ENCODE data around the gene SOST. TPM values are rescaled to one million over a fixed set of nuclear protein-coding genes. Genes with fewer than 3 reads are reported as not detected.

SOST gene
- total and polyA plus RNA-seq, 2 donors (not counting 3 experiments of a cell fraction or from before 2014, with no cell fraction given): not detected

- Histone ChIP-seq H3K27me3 (ENCODE audit: control insufficient read depth in 2 of 2, insufficient read depth in 2 of 2, low read length in 2 of 2) (peaks cover 0 to 3% of the 10 kb centered on the region in 2 experiments), H3K9ac (replicated peaks; ENCODE audit: extremely low read depth, insufficient read depth, low read length) (no peak overlapping the region), H3K4me2 (ENCODE audit: insufficient read depth, low read length) (peak overlapping the region; percentile 51), H3K4me1 (ENCODE audit: control insufficient read depth, extremely low read depth, insufficient read depth, low read length) (peaks cover 22% of the 10 kb centered on the region), H3K36me3 (ENCODE audit: control insufficient read depth in 2 of 2, extremely low read depth in 1 of 2, insufficient read depth in 2 of 2, low read length in 2 of 2) (no peaks in the 10 kb centered on the region), H3K9me3 (replicated peaks; ENCODE audit: control insufficient read depth, insufficient read depth, low read length) (no peaks in the 10 kb centered on the region), H3K9me1 (replicated peaks; ENCODE audit: control insufficient read depth, extremely low read depth, insufficient read depth, low read length) (no peaks in the 10 kb centered on the region), H2AFZ (ENCODE audit: low read depth, low read length) (no peak overlapping the region), H3K27ac (ENCODE audit: insufficient read depth, low read depth, low read length) (no peak overlapping the region), H3K79me2 (ENCODE audit: control insufficient read depth, insufficient read depth, low read length) (no peaks in the 10 kb centered on the region), H3K4me3 (replicated peaks in 1 of 3; ENCODE audit: insufficient read depth in 1 of 3, low read depth in 1 of 3, low read length in 3 of 3) (no peak overlapping the region), H4K20me1 (replicated peaks; ENCODE audit: control insufficient read depth, extremely low read depth, insufficient read depth, low read length) (no peaks in the 10 kb centered on the region)
- dilution Hi-C loops (cut with MboI; ENCODE audit: extremely low pct_ligation_motif_present, low sequenced_read_pairs): no loop called here
- no TSS peak for BruUV-seq (replicated peaks)
- ChIA-PET CTCF (no interaction called here), POLR2A (no interaction called here)
- no peak for FAIRE-seq
- no peak for DNase-seq (ENCODE audit: low read depth, low spot score)
- intact Hi-C loops (cut with micrococcal nuclease): no loop called here
- TF ChIP-seq FOS (IDR thresholded peaks at IDR 0.05; ENCODE audit: borderline replicate concordance, insufficient read depth, low read length) (peak; percentile 62), EZH2 (IDR thresholded peaks at IDR 0.05; ENCODE audit: borderline replicate concordance, low read depth, low read length, severe bottlenecking) (no peak), POLR2AphosphoS5 (IDR thresholded peaks at IDR 0.05; ENCODE audit: insufficient read depth, low read depth, low read length) (peak; percentile 38)
These were observed 25.5 kb upstream of the SOST start for GRCh38 chr17:43784068-43784467.

- H3K4me1 ChIP-seq (ENCODE audit: control insufficient read depth, extremely low read depth, insufficient read depth, low read length): peaks cover 22% of the 10 kb centered on the region
- CTCF ChIA-PET: interaction anchor here (0.9 to 1.4 kb wide), 3 partner anchors 16 to 63 kb away, joined by 3 to 6 read pairs (median 3); partner anchors contain the start of gene CD300LG
- H3K36me3 ChIP-seq (ENCODE audit: control insufficient read depth in 2 of 2, extremely low read depth in 1 of 2, insufficient read depth in 2 of 2, low read length in 2 of 2): no peaks in the 10 kb centered on the region
- no peak overlapping the region for H2AFZ ChIP-seq (ENCODE audit: low read depth, low read length)
- POLR2A ChIA-PET: no interaction called here
- H3K27me3 ChIP-seq (ENCODE audit: control insufficient read depth in 2 of 2, insufficient read depth in 2 of 2, low read length in 2 of 2): peaks cover 0 to 3% of the 10 kb centered on the region in 2 experiments
- no peaks in the 10 kb centered on the region for H3K9me1 ChIP-seq (replicated peaks; ENCODE audit: control insufficient read depth, extremely low read depth, insufficient read depth, low read length)
- dilution Hi-C loops (cut with MboI; ENCODE audit: extremely low pct_ligation_motif_present, low sequenced_read_pairs) (no loop called here), intact Hi-C loops (cut with micrococcal nuclease) (no loop called here)
- no peak for TF ChIP-seq JUN (IDR thresholded peaks at IDR 0.05; ENCODE audit: borderline replicate concordance, insufficient read depth, insufficient read length, low read depth)
- BruUV-seq (replicated peaks): no TSS peak
- H3K79me2 ChIP-seq (ENCODE audit: control insufficient read depth, insufficient read depth, low read length): no peaks in the 10 kb centered on the region
- no peak overlapping the region for H3K27ac ChIP-seq (ENCODE audit: insufficient read depth, low read depth, low read length)
- DNase-seq (ENCODE audit: low read depth, low spot score): no peak
- H4K20me1 ChIP-seq (replicated peaks; ENCODE audit: control insufficient read depth, extremely low read depth, insufficient read depth, low read length): no peaks in the 10 kb centered on the region
- H3K9me3 ChIP-seq (replicated peaks; ENCODE audit: control insufficient read depth, insufficient read depth, low read length): no peaks in the 10 kb centered on the region
- H3K4me3 ChIP-seq (replicated peaks in 1 of 3; ENCODE audit: insufficient read depth in 1 of 3, low read depth in 1 of 3, low read length in 3 of 3): no peak overlapping the region
- FAIRE-seq: no peak
- no peak overlapping the region for H3K4me2 ChIP-seq (ENCODE audit: insufficient read depth, low read length)
- no peak overlapping the region for H3K9ac ChIP-seq (replicated peaks; ENCODE audit: extremely low read depth, insufficient read depth, low read length)
These were observed 24.5 kb upstream of the SOST start for GRCh38 chr17:43782913-43783680.
